Upper lobe of left lung (tissue), 6 donors: ENCODE data around the gene KCNAB2. TPM values are rescaled to one million over a fixed set of nuclear protein-coding genes. Genes with fewer than 3 reads are reported as not detected.
A peak's percentile ranks its signal among the peaks of the same experiment; 100 is the strongest.

Experiments used
- ATAC-seq, 2 donors: fragments of 200-7000 bp; cut with Tn5 transposase; one replicate each; pipeline ENCODE4 v1.9.1; 2022; ENCODE audit warnings: mild to moderate bottlenecking in 2 of 2, moderate library complexity in 2 of 2; ENCODE audit not compliant: low FRiP score in 2 of 2
- DNase-seq, 2 donors: peaks; one replicate each; pipeline ENCODE4 v3.0.0-alpha.2; 2019 to 2020
- H3K27ac ChIP-seq, 4 donors: fragments of 200-600 bp; sonication (generic); one replicate each; pipeline ENCODE4 v1.5.1; 2016 to 2019
- H3K27me3 ChIP-seq, 4 donors: fragments of 200-600 bp; sonication (generic); one replicate each; pipeline ENCODE4 v1.5.1; 2017 to 2019
- H3K36me3 ChIP-seq, 4 donors: fragments of 200-600 bp; sonication (generic); one replicate each; pipeline ENCODE4 v1.5.1; 2016 to 2019
- H3K4me1 ChIP-seq, 4 donors: fragments of 200-600 bp; sonication (generic); one replicate each; pipeline ENCODE4 v1.5.1; 2018 to 2019
- H3K4me3 ChIP-seq, 4 donors: fragments of 200-600 bp; sonication (generic); one replicate each; pipeline ENCODE4 v1.5.1; 2017 to 2019; ENCODE audit warnings: mild to moderate bottlenecking in 2 of 4, moderate library complexity in 1 of 4
- H3K9me3 ChIP-seq, 4 donors: fragments of 200-600 bp; sonication (generic); one replicate each; pipeline ENCODE4 v1.5.1; 2018 to 2019
- EP300 ChIP-seq, 4 donors: sonication (generic); formaldehyde crosslinking; IDR thresholded peaks; one replicate each; pipeline ENCODE4 v1.5.1; 2017; ENCODE audit warnings: antibody characterized with exemption in 4 of 4, control low read depth in 2 of 4
- POLR2A ChIP-seq, 4 donors: fragments of 450-650 bp; IDR thresholded peaks; one replicate each; pipeline ENCODE4 v1.5.1; 2016 to 2017; ENCODE audit warnings: antibody characterized with exemption in 4 of 4, mild to moderate bottlenecking in 2 of 4
- POLR2AphosphoS5 ChIP-seq, 2 donors: sonication (generic); formaldehyde crosslinking; IDR thresholded peaks; one replicate each; pipeline ENCODE4 v1.5.1; 2017; ENCODE audit warnings: antibody characterized with exemption in 2 of 2
- WGBS, 2 donors: methylation state at CpG; one replicate each; pipeline ENCODE4 v1.1.5; 2017 to 2018; 5-methylcytosine and 5-hydroxymethylcytosine counted together
- total RNA-seq, 6 donors: library from RNA; depleted of rRNA in 4 of 6; stranded (reverse); fragments of >200 nt in 4 of 6; gene quantifications; one replicate each; pipeline versions ENCODE4 v1.1.0 to v1.2.1, GENCODE V29; 2016 to 2021
- TF ChIP-seq, protein P1 (sequence below), 6 experiments: fragments of 450-650 bp in 4 of 6; fragments of 200-600 bp in 2 of 6; sonication (generic) in 2 of 6; IDR thresholded peaks; one replicate each; pipeline ENCODE4 v1.5.1; 2016 to 2019; ENCODE audit warnings: antibody characterized with exemption in 6 of 6
- donor health status: DM: no; HTN: no; CAD: no; lungs with moderate emphysema.
- donor health status: DM: no; HTN: yes; CAD: no; lungs with severe emphysema.

Gene KCNAB2
- total RNA-seq, 6 donors from 2014 or later: 36.9 to 129 (median 97.8) TPM

DNA sequence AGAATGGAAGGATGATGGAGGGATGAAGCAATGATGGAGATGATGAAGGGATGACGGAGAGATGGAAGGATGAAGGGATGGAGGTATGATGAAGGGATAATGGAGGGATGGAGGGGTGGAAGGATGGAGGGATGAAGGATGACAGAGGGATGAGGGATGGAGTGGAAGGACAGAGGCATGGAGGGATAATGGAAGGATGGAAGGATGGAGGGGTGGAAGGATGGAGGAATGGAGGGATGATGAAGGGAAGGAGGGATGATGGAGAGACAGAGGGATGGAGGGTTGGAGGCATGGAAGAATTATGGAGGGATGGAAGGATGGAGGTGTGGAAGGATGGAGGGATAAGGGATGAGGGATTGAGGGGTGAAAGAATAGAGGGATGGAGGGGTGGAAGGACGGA is 62.8 kb downstream of the KCNAB2 start:
- Histone ChIP-seq H3K9me3 (no peaks in the 10 kb centered on the region), H3K4me1 (no peaks in the 10 kb centered on the region), H3K4me3 (no peak overlapping the region), H3K36me3 (no peaks in the 10 kb centered on the region), H3K27me3 (no peaks in the 10 kb centered on the region), H3K27ac (no peak overlapping the region)
- TF ChIP-seq, protein P1, sequence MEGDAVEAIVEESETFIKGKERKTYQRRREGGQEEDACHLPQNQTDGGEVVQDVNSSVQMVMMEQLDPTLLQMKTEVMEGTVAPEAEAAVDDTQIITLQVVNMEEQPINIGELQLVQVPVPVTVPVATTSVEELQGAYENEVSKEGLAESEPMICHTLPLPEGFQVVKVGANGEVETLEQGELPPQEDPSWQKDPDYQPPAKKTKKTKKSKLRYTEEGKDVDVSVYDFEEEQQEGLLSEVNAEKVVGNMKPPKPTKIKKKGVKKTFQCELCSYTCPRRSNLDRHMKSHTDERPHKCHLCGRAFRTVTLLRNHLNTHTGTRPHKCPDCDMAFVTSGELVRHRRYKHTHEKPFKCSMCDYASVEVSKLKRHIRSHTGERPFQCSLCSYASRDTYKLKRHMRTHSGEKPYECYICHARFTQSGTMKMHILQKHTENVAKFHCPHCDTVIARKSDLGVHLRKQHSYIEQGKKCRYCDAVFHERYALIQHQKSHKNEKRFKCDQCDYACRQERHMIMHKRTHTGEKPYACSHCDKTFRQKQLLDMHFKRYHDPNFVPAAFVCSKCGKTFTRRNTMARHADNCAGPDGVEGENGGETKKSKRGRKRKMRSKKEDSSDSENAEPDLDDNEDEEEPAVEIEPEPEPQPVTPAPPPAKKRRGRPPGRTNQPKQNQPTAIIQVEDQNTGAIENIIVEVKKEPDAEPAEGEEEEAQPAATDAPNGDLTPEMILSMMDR (IDR thresholded peaks at IDR 0.05): no peak
- TF ChIP-seq POLR2AphosphoS5 (IDR thresholded peaks at IDR 0.05): no peak
- no peak for TF ChIP-seq EP300 (IDR thresholded peaks at IDR 0.05)
- TF ChIP-seq POLR2A (IDR thresholded peaks at IDR 0.05): no peak
- DNase-seq (no peak), ATAC-seq (no peak)
- WGBS, 2 donors: 60 to 75% methylated on average over 2 of the region's 2 CpGs

- Histone ChIP-seq H3K27ac (no peak overlapping the region), H3K27me3 (no peaks in the 10 kb centered on the region), H3K4me3 (no peak overlapping the region), H3K9me3 (no peaks in the 10 kb centered on the region), H3K36me3 (no peaks in the 10 kb centered on the region), H3K4me1 (no peaks in the 10 kb centered on the region)
- 44 to 53% methylated on average over 7 to 15 of the region's 15 CpGs for WGBS, 2 donors
- ATAC-seq: peak; percentile 2 to 29
- TF ChIP-seq, protein P1 (IDR thresholded peaks at IDR 0.05): peak in 3 of 6 experiments; percentile 20 to 52 (median 43)
- no peak for TF ChIP-seq POLR2AphosphoS5 (IDR thresholded peaks at IDR 0.05)
- DNase-seq: peak in 1 of 2 donors; percentile 78
These were observed 63.4 kb downstream of the KCNAB2 start for GRCh38 chr1:6108937-6109614.

DNA sequence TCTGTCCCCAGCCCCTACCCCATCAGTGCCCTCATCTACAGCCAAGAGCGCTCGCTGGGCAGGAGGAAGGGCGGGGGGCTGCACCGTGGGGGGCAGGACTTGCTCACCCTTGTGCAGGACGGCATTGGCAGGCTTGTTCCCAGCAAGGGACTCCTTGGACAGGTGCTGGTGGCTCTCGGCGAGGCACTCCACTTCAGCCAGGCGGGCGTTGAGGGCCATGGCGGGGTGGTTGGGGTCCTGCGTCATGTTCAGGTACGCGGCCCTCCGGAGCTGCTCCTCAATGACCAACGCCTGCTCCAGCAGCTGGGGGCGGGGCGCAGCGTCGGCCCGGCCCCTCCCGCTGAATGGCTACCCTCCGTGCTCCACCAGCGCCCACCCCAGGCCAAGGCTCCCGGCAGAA is 64.0 kb downstream of the KCNAB2 start:
- ATAC-seq: no peak
- WGBS, 2 donors: 81% methylated on average over 14 of the region's 24 CpGs; no CpG with 5 or more reads in 1 of the 2 donors
- no peaks in the 10 kb centered on the region for H3K27me3 ChIP-seq

DNA sequence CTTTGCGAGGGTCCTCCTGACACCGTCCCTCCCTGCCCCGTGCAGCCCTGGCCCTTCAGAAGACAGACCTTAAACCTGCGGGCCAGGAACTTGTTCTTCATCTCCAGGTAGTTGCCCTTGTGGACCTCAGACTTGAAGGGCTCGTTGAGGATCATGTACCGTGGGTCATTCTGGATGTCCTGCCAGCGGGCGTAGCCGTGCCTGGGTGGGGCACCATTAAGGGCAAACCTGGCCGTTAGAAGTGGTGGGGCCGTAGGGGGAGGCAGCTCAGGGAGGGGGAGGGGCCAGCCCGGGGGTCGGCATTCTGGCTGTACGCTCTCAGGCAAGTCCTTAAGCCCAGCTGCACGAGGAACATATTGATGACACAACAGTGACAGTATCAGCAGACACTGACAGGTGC is 64.6 kb downstream of the KCNAB2 start:
- TF ChIP-seq POLR2A (IDR thresholded peaks at IDR 0.05) (no peak), EP300 (IDR thresholded peaks at IDR 0.05) (no peak), POLR2AphosphoS5 (IDR thresholded peaks at IDR 0.05) (no peak)
- TF ChIP-seq, protein P1 (IDR thresholded peaks at IDR 0.05): no peak
- Histone ChIP-seq H3K4me1 (no peaks in the 10 kb centered on the region), H3K36me3 (no peaks in the 10 kb centered on the region), H3K27me3 (no peaks in the 10 kb centered on the region), H3K4me3 (no peak overlapping the region), H3K27ac (no peak overlapping the region), H3K9me3 (peaks cover 0 to 2% (median 0%) of the 10 kb centered on the region in 4 donors)
- WGBS, 2 donors: 69 to 100% methylated on average over 1 to 15 of the region's 15 CpGs
- no peak for ATAC-seq
- peak in 1 of 2 donors; percentile 48 for DNase-seq

More for the DNA sequence above, 64.0 kb downstream of the KCNAB2 start:
- no peaks in the 10 kb centered on the region for H3K9me3 ChIP-seq
- no peaks in the 10 kb centered on the region for H3K4me1 ChIP-seq
- no peak overlapping the region for H3K27ac ChIP-seq
- H3K4me3 ChIP-seq: no peak overlapping the region
- no peaks in the 10 kb centered on the region for H3K36me3 ChIP-seq
- DNase-seq: peak in 1 of 2 donors; percentile 79
- TF ChIP-seq POLR2A (IDR thresholded peaks at IDR 0.05) (no peak), EP300 (IDR thresholded peaks at IDR 0.05) (no peak)

DNA sequence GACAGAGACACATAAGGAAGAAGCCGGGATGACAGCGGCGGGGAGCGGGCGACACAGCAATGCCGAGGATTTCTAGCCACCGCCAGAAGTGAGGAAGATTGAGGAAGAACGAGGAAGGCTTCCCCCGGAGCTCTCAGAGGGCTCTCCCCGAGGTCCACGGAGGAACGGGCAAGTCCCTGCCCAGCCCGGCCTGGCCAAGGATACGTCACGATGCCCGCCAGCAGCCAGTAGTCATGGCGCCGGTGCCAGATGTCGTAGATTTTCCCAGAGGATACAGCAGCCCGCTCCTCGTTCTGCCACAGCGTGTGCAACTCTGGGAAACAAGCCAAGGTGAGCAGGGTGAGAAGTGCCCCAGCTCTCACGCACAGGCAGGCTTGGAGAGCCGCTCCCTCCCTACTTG is 65.9 kb downstream of the KCNAB2 start:
- no peaks in the 10 kb centered on the region for H3K4me1 ChIP-seq
- WGBS, 2 donors: 79 to 85% methylated on average over 20 to 24 of the region's 24 CpGs

More for the DNA sequence above, 65.9 kb downstream of the KCNAB2 start:
- no peaks in the 10 kb centered on the region for H3K27me3 ChIP-seq
- peaks cover 0 to 4% (median 0%) of the 10 kb centered on the region in 4 donors for H3K9me3 ChIP-seq
- ATAC-seq: no peak
- no peak for TF ChIP-seq POLR2A (IDR thresholded peaks at IDR 0.05)
- DNase-seq: peak in 1 of 2 donors; percentile 60
- H3K4me3 ChIP-seq: no peak overlapping the region
- no peaks in the 10 kb centered on the region for H3K36me3 ChIP-seq
- no peak overlapping the region for H3K27ac ChIP-seq
